GM21619 (cell line): ENCODE results near the gene ATXN7L1.
"Not testable (repeated sequence)": the region's sequence is repeated elsewhere in the genome, so short reads cannot be mapped to it uniquely, and the experiment has no call there.

Experiments used
- ATAC-seq: cut with Tn5 transposase; IDR thresholded peaks from one replicate; pipeline ENCODE4 v1.9.1; 2021; ENCODE audit not compliant: unreplicated experiment

The ATXN7L1 gene

DNA sequence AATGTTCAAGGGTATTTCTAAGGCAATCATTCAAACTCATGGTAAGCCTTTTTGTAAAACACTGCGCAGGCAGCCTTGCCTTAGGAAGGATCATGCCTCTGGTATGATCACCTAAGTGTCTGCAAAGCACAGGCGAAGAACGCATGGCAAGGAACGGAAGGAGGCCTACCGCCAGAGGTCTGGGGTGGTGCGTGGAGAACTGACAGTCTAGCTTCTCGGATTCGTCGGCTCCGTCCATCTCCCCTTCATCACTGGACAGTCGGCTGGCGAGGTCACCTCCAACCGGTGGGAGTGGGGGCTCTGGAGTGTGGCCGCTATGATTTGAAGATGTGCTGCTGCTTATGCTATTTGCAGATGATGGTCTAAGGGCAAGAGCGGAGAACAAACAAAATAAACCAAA, 252.5 kb downstream of the ATXN7L1 start:
- no peak for ATAC-seq

DNA sequence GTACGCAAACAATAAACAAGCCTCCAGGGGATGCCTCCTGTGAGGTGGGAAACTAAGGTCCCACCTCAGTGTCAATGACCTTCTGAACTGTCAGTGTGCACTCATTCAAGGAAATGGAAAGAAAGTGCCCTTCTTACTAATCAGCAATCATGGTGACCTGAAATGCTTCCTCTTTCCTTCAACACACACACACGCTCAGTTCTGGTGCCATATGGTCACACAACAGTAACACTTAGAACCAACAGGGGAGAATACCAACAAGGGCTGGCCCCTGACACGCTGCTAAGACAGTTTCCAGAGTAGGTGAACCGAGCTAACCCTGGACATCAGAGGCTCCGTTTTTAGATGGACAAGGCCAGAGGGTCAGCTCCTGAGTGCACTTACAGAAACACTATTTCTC, 253.0 kb downstream of the ATXN7L1 start:
- ATAC-seq, result no peak

DNA sequence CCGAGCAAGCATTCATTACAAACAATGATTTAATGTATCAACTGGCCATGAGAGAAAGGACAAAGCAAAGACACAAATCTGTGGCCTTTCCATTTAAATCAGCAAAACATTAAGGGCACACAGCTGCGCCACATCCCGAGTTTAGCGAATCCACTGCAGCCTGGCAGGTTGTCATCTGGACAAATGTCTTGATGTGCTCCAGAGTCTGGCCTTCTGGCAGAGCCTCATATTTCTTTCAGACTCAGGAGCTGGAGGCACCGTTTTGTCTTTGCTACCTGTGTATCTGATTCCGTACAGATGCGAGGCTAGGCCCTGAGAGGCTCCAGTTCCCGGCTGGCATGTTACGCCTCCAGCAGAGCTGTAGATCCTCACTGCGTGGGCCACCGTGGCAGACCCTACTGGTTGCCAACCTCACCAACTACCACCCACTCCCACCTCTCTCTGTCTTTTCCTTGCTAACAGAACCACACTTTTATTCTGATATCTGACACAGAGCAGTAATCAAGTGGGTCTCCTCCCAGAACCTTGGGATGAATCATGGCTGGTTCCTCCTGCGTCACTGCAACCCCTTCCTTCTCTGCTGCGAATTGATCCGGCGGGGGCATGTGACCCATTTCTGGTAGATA, 254.2 kb downstream of the ATXN7L1 start:
- no peak for ATAC-seq

DNA sequence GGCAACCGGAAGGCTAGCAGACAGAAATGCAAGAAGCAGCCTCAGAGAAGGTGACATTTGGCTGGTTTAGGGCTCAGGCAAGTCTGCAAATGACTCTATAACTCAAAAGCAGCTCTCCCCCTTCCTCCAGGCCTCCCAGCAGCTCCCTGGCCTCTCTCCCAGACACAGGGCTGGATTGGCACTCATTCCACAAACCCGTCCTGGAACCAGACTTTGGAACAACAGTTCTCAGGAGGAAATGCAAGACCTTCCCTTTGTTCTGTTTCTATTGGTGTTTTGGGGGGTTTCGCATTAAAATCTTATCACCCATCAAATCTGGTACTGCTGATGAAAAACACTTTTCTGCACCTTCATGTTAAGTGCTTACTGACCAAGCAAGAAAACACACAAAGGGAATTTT, 254.8 kb downstream of the ATXN7L1 start:
- no peak for ATAC-seq

DNA sequence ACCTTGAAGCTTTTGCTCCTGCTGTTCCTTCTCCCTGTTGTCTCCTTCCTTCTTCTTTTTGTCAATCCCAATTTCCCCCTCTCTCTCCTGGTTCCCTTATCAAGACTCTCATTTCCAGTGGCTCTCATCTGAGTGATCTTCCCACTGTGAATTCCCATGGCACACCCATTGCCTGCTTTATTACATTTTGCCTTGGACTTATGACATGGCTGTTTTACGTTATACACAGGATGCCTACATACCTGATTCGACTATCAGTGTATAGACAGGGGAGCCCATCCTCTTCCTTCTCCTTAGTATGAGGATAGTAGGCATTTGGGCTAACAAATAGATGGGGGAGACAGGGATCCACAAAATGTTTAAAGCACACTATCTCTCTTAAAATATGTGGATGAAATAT, 255.2 kb downstream of the ATXN7L1 start:
- no peak for ATAC-seq

DNA sequence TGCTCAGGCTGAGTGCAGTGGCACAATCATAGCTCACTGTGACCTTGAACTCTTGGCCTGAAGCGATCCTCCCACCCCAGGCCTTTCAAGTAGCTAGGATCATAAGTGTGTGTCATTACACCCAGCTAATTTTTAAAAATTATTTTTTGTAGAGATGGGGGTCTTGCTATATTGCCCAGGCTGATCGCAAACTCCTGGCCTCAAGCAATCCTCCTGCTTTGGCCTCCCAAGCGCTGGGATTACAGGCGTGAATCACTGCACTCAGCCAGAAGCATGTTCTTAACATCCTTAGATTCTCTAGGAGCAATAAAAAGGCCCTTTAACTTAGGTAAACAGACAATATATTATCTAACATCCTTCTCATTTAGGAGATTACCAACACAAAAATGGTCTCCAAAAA, 256.8 kb downstream of the ATXN7L1 start:
- ATAC-seq, result no peak

DNA sequence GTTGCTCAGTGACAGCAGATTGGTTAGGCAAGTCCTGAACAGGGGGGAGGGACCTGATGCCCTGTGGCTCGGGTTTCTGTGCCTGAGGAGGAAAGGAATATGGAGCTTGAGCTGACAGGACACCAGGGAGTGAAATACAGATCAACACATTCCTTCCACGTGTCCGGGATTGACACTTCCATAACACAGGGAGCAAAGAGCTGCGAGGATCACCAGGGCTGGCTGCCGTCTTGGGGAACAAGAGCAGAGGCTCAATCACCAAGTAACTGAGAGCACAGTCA, 258.4 kb downstream of the ATXN7L1 start:
- no peak for ATAC-seq

DNA sequence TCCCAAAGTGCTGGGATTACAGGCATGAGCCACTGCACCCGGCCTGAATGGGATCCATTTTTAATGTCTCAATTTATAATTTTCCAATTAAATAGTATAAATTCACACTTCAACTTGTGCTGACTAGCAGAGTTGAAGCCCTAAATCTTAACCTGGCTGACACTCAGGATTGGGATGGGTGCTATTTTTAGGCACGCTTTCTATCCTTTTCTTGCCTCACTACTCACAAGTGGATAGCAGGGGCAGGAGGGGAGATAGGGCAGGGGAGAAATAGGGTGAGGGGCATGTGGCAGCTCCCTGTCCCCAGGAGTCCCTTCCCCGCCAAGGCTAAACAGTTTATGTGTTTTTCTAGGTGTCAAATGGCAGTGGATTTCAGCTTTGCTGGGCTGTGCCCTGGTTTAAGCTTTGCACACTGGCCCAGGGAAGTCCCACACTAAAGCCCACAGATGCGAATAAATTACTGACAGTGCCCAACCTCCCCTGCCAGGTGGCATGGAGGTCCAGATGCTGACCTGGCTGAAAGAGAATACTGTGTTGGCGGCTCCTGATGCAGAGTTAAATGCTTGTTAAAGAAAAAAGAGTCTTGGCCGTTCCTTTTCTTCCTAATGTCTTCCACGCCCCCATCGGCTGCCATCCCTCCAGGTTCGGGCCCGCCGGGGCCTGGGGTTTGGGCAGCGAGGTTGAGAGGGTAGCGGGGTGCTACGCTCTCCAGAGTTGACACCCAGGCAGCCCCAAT, 259.0 kb downstream of the ATXN7L1 start:
- no peak for ATAC-seq

DNA sequence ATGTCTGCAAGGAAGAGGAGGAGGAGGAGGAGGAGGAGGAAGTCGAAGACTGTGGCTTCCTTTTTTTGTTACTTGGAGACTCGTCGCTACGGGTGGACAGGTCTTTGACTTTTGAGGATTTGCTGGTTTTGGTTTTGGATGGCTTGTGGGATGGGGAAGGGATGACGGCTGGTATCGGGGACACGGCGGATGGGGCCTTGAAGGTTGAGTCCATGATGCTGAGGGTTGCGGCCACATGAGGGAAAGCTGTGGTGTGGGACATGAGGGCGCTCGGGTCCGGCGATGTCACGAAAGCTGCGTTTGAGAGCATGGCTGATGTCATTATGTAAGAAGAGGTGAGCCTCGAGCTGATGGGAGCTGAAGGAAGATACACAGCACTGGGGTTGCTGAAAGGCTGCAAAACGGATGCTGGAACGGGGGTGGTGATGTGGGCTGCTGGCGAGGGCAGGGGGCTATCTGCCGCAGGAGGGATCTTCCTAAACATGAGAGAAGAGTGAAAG, 262.0 kb downstream of the ATXN7L1 start:
- ATAC-seq, result no peak

DNA sequence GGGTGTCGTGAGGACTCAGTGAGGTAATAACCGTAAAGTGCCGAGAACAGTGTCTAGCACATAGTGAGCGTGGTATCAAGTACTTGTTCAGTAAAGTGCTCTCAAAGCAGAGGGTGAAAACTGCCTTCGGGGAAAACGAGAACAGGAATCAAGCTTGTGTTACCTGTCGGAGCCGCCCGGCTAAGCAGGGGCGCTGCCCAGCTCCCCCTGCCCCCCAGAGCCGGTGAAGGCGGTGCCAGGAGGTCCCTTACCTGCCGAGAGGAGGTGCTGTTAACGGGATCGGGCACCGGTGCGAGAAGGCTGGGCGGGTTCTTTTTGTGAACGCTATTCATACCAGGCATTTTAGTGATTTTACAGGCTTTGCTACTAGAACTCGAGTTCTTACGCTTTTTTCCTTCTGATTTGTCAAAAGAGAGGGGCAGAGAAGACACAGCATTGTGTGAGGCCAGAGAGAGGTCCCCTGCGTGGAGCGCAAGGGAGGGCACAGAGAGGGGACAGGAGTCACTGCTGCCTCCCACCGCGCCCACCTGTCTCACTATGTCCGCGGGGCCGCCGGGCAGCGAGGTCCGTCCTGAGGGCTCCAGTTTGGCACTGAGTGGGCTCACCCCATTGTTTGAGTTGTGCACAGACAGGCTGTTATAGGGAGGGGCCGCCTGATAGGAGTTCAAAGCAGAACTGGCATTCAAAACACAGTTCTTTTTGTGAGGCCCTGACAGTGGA, 262.6 kb downstream of the ATXN7L1 start:
- no peak for ATAC-seq

DNA sequence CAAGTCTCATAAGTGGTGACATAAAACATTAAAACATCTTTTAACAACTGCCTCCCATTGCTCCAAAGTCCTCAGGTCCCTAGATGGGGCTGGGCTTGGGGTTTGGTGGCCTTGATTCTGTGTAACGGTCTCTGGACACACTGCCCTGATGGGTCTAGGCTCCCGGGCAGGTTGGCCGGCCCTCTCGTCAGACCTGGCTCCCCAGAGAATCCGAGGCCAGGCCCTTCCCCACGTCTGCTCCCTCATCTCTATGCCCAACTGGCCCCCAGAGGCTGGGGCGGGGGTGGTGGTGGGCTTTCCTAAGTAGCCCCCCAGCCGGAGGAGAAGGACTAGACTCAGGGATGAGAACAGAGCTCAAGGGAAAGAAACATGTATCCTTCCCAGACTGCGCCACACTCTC, 263.6 kb downstream of the ATXN7L1 start:
- no peak for ATAC-seq

DNA sequence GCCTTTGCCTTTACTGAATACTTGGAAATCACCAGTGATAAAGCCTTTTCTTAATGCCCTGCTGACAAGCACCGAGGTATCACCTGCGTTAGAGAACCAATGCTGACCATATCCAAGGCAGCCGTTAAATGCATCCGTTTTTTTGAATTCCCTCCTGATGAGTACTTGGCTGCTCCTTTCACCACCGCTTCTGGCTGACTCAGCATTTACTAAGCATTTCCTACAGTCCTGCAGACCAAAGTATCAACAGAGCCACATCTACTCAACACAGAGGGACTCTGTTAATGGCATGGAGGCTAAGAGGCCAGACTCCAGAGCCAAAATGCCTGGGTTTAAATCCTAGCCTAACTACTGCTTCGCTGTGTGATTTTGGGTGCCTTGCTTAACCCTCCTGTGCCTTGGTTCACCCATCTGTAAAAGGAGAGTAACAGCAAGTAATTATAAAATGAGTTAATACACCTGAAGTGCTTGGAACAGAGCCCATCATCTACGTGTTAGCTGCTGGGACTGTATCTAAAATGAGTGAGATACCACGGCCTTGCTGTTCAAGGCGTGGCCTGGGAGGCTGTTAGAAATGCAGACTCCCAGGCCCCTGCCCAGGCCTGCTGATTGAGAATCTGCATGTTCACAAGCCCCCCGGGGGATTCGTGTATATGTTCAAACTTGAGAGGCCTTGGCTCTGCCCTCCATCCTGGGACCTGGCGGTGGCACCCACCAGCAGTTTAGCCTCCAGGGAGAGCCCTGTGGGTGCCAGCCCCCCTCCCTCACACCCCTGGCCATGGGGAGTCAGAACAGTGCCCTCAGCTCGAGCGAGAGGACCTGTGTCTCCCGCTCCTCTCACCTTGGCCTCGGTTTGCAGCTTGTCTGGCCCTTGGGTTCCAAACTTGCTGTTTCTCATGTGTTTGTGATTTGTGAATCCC, 264.3 kb downstream of the ATXN7L1 start:
- ATAC-seq, result no peak

DNA sequence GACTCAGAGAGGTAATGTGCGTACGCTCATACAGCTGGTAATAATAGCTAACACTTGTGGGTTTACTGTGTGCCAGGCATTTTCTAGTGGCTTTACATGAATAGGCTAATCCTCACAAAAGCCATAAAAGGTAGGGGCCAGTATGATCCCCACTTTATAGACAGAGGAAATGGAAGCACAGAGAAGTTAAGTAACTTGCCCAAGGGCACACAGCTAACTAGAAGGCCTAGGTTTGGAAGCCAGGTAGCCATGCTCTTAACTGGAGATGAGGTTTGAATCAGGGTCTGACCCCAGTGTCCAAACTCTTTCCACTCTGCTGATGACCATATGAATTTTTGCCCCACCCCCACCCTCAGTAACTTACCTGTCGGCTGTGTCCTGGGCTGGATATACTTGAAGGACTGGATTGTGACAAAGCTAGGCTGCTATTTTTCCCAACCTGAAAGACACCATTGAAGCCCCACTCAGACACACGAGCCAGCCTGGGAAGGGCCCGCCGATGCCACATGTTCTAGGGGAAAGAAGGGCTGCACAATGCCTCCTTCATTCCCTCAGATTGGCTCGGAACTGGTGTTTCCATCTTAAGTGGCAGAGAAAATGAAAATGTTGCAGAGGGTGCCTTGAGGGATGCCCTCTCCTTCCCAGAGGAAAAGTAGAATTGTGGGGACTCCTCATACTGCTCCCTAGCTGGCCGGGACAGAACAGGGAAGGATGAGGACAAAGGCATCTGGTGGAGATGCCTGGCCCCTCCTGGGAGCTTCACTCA, 266.1 kb downstream of the ATXN7L1 start:
- no peak for ATAC-seq

DNA sequence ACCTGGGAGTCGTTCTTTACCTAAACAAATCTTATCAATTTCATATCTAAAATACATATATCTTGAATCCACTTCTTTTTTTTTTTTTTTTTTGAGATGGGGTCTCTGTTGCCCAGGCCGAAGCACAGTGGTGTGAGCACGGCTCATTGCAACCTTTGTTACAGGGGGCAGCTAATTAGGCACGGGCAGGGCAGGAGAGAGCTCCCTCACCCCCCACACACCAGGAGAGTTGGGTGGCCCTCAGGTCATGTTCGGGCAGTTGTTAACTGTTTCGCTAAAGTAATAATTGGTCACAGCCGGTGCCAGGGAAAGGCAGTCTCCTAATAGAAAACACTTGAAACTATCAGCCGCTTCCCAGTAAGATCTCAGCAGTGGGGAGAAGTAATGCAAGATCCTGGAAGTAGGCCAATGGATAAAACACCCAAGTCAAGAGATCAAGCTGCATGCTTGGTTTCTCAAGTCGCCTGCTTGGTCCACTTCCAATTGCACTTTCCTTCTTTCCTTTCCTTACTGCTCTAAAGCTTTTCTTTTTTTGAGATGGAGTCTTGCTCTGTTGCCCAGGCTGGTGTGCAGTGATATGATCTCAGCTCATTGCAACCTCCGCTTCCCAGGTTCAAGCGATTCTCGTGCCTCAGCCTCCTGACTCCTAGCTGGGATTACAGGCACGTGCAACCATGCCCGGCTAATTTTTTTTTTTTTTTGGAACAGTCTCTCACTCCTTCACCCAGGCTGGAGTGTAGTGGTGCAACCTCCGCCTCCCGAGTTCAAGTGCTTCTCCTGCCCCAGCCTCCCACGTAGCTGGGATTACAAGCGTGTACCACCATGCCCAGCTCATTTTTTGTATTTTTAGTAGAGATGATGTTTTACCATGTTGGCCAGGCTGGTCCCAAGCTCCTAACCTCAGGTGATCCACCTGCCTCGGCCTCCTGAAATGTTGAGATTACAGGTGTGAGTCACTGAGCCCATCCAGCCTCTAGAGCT, 273.8 kb downstream of the ATXN7L1 start:
- ATAC-seq, result no peak

DNA sequence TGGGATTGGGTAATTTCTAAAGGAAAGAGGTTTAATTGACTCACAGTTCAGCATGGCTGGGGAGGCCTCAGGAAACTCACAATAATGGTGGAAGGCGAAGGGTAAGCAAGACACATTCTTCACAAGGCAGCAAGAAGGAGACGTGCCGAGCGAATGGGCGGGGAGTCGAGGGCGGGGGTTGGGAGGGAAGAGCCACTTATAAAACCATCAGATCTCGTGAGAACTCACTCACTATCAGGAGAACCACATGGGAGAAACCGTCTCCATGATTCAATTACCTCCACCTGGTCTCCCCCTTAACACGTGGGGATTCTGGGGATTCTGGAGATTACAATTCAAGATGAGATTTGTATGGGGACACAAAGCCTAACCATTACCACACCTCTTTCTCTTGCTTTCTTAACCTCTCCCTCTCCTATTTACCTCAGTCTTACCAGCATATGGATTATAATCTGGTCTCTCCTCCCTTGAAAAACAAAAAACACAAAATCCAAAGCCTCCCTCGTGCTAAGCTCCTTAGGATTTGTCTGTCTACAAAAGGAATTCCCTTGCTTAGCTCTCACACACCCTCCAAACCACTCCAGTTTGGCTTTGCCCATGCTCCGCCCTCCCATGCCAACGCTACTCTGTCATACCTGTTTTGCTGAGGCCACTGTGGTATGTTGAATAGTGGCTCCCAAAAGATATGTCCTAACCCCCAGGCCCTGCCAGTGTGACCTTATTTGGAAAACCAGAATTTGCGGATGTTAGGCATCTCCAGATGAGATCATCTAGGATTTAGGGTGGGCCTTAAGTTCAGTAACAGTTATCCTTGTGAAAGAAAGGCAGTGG, 275.5 kb downstream of the ATXN7L1 start:
- no peak for ATAC-seq

DNA sequence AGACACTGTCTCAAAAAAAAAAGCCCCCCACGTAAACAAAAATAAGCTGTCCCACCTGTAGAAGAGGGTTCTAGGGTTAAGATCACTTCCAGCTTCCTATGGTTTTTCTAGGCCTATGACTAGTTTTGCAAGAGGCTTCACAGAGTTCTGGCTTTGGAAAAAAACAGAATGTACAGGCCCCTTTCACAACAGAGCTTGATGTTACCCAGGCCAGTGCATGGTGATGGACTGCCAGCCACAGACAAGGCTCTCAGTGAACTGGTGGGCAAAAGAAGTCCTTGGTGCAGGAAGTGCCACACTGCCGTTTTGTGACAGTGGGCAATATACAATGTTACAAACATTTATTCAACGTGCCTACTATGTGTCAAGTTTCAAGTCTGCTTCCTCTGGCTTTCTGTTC, 276.8 kb downstream of the ATXN7L1 start:
- no peak for ATAC-seq

DNA sequence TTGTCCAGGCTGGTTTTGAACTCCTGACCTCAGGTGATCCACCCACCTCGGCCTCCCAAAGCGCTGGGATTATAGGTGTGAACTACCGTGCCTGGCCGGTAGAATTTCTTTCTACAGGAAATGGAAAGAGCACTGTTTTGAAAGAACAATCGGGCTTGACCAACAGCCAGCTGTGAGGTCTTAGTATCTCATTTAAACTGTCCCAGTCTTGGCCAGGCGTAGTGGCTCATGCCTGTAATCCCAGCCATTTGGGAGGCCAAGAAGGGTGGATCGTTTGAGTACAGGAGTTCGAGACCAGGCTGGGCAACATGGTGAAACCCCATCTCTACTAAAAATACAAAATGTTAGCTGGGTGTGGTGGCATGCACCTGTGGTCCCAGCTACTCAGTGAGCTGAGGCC, 277.3 kb downstream of the ATXN7L1 start:
- ATAC-seq, result not testable (repeated sequence)

DNA sequence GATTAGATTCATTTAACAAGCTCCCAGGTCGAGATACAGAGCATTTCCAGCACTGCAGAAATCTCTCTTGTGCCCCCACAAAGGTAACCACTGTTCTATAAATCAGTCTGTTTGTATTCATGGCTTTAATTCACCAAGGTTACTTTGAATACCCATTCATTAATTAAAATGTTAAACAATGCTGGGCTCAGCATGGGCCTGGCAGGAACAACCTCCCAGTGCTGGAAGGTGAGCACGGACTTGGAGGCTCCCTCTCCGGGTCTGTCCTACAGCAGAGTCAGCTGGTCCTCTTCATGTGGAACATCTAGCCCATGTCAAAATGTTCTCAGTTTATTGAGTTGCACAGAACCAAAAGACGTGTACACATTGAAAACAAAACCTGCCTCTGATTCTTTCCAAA, 279.5 kb downstream of the ATXN7L1 start:
- ATAC-seq, result no peak
